Colonic mucosa (tissue), 4 donors: ENCODE data around the gene WDFY3. TPM values are rescaled to one million over a fixed set of nuclear protein-coding genes. Genes with fewer than 3 reads are reported as not detected.

Experiments used
- DNase-seq: peaks from one replicate; pipeline ENCODE4 v3.0.0-alpha.2; 2020
- H3K27ac ChIP-seq: fragments of 200-600 bp; one replicate; pipeline ENCODE4 v1.8.0; 2021
- H3K27me3 ChIP-seq: fragments of 200-600 bp; one replicate; pipeline ENCODE4 v1.8.0; 2021
- H3K36me3 ChIP-seq: fragments of 200-600 bp; one replicate; pipeline ENCODE4 v1.8.0; 2021
- H3K4me1 ChIP-seq: fragments of 200-600 bp; one replicate; pipeline ENCODE4 v1.8.0; 2021; ENCODE audit warnings: mild to moderate bottlenecking
- H3K4me3 ChIP-seq: fragments of 200-600 bp; one replicate; pipeline ENCODE4 v1.8.0; 2021
- H3K9ac ChIP-seq, 2 donors: one replicate each; pipeline ENCODE4 v1.7.0; 2013; ENCODE audit warnings: control low read depth in 2 of 2, low read depth in 2 of 2, low read length in 2 of 2
- H3K9me3 ChIP-seq: fragments of 200-600 bp; one replicate; pipeline ENCODE4 v1.8.0; 2021
- intact Hi-C: fragments of 100-400 bp; cut with DNase I; formaldehyde crosslinking; loops from one replicate; pipeline ENCODE4 v1.14.1; 2022
- total RNA-seq, 2 donors: library from RNA; stranded (reverse); fragmentation: NEBNext Ultra II Directional in 1 of 2; extraction: Animal tissue kit (Norgen Biotek cat#: 25700) in 1 of 2; gene quantifications; one replicate each; pipeline ENCODE4 v1.2.1, GENCODE V29; 2021
- TF ChIP-seq, protein P1 (sequence below): fragments of 200-600 bp; IDR thresholded peaks from one replicate; pipeline ENCODE4 v1.8.0; 2022; ENCODE audit warnings: antibody characterized with exemption, mild to moderate bottlenecking
- donor health status: healthy.
- donor health status: DM: no; HTN: no; CAD: no.
- donor health status: DM: no; HTN: no; CAD: no.

The WDFY3 gene
- total RNA-seq, 2 donors from 2014 or later = 46.3 to 50.8 TPM

DNA sequence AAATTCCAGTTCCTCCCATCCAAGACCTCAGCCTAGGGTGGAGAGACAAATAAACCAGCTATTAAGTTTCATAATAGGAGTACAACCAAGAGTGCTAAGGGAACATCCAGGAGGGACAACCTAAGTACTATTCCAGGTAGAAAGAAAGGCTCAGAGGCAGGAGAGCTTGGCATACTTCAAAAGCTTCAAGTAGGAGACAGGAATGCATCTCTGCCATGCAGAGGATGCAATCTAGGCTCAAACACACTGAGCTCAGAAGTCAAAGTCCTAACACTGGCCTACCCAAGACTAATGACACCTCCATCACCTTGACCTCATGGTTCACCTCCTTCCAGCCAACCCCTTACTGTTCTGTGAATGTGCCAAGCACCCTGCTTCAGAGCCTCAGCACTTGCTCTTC is 8.1 kb downstream of the WDFY3 start:
- intact Hi-C loops = no loop called here
- Histone ChIP-seq H3K4me1 (no peaks in the 10 kb centered on the region), H3K27me3 (no peaks in the 10 kb centered on the region), H3K36me3 (no peaks in the 10 kb centered on the region), H3K9me3 (no peaks in the 10 kb centered on the region), H3K4me3 (no peak overlapping the region), H3K27ac (no peak overlapping the region), H3K9ac (no peak overlapping the region)
- TF ChIP-seq, protein P1, sequence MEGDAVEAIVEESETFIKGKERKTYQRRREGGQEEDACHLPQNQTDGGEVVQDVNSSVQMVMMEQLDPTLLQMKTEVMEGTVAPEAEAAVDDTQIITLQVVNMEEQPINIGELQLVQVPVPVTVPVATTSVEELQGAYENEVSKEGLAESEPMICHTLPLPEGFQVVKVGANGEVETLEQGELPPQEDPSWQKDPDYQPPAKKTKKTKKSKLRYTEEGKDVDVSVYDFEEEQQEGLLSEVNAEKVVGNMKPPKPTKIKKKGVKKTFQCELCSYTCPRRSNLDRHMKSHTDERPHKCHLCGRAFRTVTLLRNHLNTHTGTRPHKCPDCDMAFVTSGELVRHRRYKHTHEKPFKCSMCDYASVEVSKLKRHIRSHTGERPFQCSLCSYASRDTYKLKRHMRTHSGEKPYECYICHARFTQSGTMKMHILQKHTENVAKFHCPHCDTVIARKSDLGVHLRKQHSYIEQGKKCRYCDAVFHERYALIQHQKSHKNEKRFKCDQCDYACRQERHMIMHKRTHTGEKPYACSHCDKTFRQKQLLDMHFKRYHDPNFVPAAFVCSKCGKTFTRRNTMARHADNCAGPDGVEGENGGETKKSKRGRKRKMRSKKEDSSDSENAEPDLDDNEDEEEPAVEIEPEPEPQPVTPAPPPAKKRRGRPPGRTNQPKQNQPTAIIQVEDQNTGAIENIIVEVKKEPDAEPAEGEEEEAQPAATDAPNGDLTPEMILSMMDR = no peak
- DNase-seq = no peak

DNA sequence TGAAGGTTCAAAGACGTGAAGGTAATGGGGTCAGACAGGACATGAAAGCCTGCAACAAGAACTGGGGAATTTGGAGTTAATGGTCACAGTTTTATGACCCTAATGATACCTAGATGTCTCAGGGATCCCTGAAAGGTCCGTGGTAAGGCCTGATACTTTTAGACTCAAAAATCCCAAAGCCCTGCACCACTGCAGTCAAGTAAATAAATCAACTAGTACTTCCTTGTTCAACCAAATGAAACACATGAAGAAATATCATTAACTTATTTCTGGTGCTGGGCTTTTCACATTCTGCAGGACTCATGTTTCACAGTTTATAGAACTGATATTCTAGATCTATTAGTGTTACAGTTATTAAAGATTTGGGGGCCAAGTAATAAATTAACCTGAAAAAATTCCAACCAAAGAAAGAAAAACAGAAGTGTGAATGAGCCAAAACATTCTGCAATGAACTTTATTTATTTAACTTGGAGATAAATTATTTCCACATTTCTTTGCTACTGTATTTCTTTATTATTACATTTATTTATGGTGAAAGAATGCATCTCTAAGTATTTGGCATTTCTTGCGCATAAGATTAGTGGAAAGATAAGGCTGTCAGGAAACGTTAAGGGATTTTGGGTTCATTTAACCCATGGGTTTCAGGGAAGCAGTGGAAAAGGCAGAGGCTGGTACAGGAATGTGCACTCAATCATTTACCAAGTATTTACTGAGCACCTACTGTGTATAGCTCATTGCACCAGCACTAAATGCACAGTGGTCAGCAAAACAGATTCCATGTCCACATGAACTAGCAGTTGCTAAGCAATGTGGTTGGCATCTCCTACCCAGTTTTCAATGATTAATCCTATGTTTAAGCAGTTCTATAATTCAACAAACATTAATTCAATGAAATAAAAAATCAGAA is 8.7 kb downstream of the WDFY3 start:
- Histone ChIP-seq H3K9me3 (no peaks in the 10 kb centered on the region), H3K27ac (no peak overlapping the region), H3K36me3 (no peaks in the 10 kb centered on the region), H3K4me1 (no peaks in the 10 kb centered on the region), H3K9ac (no peak overlapping the region), H3K4me3 (no peak overlapping the region), H3K27me3 (no peaks in the 10 kb centered on the region)
- TF ChIP-seq, protein P1 = no peak
- DNase-seq = no peak
- intact Hi-C loops = no loop called here

DNA sequence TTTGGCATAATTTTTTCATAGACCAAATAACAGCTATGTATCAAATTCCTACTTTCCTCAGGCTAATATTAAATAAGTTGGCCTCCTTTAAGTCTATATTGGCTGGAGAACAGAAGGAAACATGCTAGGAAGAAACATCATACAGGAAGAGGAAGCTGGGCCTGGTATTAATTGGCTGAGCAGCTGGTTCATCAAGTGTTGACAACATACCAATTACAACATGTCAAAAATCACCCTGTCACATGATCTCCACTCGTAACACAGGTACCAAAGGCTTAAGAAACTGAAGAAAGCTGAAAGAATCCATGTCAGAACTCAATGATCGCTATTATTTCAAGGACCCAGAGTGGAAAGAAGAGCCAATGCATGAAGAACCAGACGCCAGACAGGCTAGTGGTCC is 10.5 kb downstream of the WDFY3 start:
- Histone ChIP-seq H3K4me1 (no peaks in the 10 kb centered on the region), H3K9ac (no peak overlapping the region), H3K27ac (no peak overlapping the region), H3K4me3 (no peak overlapping the region), H3K27me3 (no peaks in the 10 kb centered on the region), H3K36me3 (no peaks in the 10 kb centered on the region), H3K9me3 (no peaks in the 10 kb centered on the region)
- DNase-seq = no peak
- TF ChIP-seq, protein P1 = no peak
- intact Hi-C loops = no loop called here

DNA sequence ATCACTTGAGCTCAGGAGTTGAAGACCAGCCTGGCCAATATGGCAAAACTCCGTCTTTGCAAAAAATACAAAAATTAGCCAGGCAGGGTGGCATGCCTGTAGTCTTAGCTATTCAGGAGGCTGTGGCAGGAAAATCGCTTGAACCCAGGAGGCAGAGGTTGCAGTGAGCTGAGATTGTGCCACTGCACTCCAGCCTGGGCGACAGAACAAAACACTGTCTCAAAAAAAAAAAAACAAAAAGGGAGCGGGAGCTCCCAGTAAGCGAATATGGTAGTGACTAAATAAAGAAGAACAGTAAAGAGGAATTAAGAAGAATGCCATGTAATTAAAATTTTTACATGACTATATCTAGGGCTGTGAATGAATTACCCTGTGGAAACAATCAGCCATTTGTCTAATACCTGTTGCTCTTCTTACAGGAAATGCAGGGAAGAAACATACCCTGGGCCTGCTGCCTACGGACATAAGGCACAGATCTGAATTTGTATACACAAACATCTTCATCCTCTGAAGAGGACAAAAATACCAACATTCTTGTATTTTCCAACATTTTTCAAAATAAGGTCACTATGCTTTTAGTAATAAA is 11.4 kb downstream of the WDFY3 start:
- H3K9ac ChIP-seq = no peak overlapping the region
- H3K27ac ChIP-seq = no peak overlapping the region
- TF ChIP-seq, protein P1 = no peak
- DNase-seq = no peak
- H3K36me3 ChIP-seq = no peaks in the 10 kb centered on the region
- no peaks in the 10 kb centered on the region for H3K27me3 ChIP-seq
- intact Hi-C loops = no loop called here
- no peak overlapping the region for H3K4me3 ChIP-seq
- H3K4me1 ChIP-seq = no peaks in the 10 kb centered on the region
- H3K9me3 ChIP-seq = no peaks in the 10 kb centered on the region

DNA sequence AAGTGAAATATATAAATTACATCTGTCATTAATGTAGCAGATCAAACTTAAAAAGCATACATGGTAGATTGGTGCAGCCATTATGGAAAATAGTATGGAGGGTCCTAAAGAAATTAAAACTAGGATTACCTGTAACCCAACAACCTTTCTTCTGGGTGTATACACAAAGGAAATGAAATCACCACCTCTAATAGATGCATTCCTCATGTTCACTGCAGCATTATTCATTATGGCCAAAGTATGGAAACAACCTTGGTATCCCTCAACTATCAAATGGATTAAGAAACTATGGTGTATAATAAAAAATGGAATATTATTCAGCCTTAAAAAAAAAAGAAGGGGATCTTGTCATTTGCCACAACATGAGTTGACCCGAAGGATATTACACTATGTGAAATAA is 13.7 kb downstream of the WDFY3 start:
- intact Hi-C loops = no loop called here
- TF ChIP-seq, protein P1 = no peak
- no peaks in the 10 kb centered on the region for H3K4me1 ChIP-seq

More for the DNA sequence above, 13.7 kb downstream of the WDFY3 start:
- no peaks in the 10 kb centered on the region for H3K27me3 ChIP-seq
- H3K9me3 ChIP-seq = no peaks in the 10 kb centered on the region
- no peaks in the 10 kb centered on the region for H3K36me3 ChIP-seq
- DNase-seq = no peak
- H3K27ac ChIP-seq = no peak overlapping the region
- no peak overlapping the region for H3K4me3 ChIP-seq
- no peak overlapping the region for H3K9ac ChIP-seq
